Measurements from ENCODE around the gene RASGRF2.

- TF ChIP-seq, protein P1, sequence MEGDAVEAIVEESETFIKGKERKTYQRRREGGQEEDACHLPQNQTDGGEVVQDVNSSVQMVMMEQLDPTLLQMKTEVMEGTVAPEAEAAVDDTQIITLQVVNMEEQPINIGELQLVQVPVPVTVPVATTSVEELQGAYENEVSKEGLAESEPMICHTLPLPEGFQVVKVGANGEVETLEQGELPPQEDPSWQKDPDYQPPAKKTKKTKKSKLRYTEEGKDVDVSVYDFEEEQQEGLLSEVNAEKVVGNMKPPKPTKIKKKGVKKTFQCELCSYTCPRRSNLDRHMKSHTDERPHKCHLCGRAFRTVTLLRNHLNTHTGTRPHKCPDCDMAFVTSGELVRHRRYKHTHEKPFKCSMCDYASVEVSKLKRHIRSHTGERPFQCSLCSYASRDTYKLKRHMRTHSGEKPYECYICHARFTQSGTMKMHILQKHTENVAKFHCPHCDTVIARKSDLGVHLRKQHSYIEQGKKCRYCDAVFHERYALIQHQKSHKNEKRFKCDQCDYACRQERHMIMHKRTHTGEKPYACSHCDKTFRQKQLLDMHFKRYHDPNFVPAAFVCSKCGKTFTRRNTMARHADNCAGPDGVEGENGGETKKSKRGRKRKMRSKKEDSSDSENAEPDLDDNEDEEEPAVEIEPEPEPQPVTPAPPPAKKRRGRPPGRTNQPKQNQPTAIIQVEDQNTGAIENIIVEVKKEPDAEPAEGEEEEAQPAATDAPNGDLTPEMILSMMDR (IDR thresholded peaks at IDR 0.05; ENCODE audit: low read depth, low read length, poor library complexity, severe bottlenecking) = no peak
- TF ChIP-seq EZH2phosphoT487 (IDR thresholded peaks at IDR 0.05; ENCODE audit: borderline replicate concordance, low read length) = no peak
Observed at GRCh38 chr5:81239613-81240012, 279.4 kb downstream of the RASGRF2 start.
